ENCODE data around the gene INSIG1. TPM values are rescaled to one million over a fixed set of nuclear protein-coding genes. Genes with fewer than 3 reads are reported as not detected.

Gene INSIG1
- total and polyA plus RNA-seq, 4 donors: 54.2 to 264 (median 119) TPM

- Histone ChIP-seq H3K27me3 (ENCODE audit: control insufficient read depth in 3 of 3, insufficient read depth in 3 of 3, low read length in 2 of 3) (peaks cover 4 to 51% (median 27%) of the 10 kb centered on the region in 3 donors), H3K9ac (ENCODE audit: insufficient read depth in 1 of 2, low read length in 2 of 2) (no peak overlapping the region), H3K9me3 (ENCODE audit: control insufficient read depth in 4 of 4, insufficient read depth in 3 of 4, low read length in 3 of 4) (peaks cover 0 to 8% (median 0%) of the 10 kb centered on the region in 4 donors), H3K4me1 (ENCODE audit: control insufficient read depth in 5 of 5, insufficient read depth in 5 of 5, low read length in 5 of 5) (no peaks in the 10 kb centered on the region), H3K36me3 (ENCODE audit: control insufficient read depth in 4 of 4, insufficient read depth in 4 of 4, low read length in 4 of 4) (no peaks in the 10 kb centered on the region), H3K27ac (ENCODE audit: low read depth in 1 of 2, low read length in 1 of 2) (no peak overlapping the region), H3K4me3 (no peak overlapping the region)
- no peak for TF ChIP-seq CTCF (IDR thresholded peaks at IDR 0.05; ENCODE audit: control extremely low read depth, extremely low read depth)
- no peak for ATAC-seq (ENCODE audit: insufficient read depth, low FRiP score)
- peak in 2 of 3 donors; percentile 35 to 46 for DNase-seq
- 46 to 50% methylated on average over 14 of the region's 14 CpGs for WGBS, 2 donors
These were observed 58.8 kb downstream of the INSIG1 start for GRCh38 chr7:155356323-155357105.

DNA sequence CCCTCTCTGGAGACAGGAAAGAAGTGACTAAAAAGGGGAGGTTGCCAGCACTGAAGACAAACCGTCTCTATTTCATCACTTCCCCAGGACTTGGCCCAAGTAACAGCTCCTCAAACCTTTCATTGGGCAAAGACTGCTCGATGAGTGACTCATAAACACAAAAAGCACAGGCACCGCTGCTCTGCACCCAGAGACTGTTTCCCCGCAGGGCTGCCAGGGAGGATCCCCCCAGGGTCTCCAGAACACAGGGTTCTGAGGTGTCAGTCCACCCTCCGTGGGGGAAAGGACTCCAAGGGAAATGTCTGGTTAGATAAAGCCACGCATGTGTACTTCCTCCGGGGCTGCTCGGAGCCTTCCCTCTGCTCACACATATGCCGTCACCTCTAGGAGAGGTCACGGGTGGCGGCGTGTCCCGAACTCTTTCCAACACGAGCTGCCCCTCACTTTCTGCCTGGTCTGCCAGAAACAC is 59.9 kb downstream of the INSIG1 start:
- Histone ChIP-seq H3K27me3 (ENCODE audit: control insufficient read depth in 3 of 3, insufficient read depth in 3 of 3, low read length in 2 of 3) (peaks cover 8 to 52% (median 31%) of the 10 kb centered on the region in 3 donors), H3K9ac (ENCODE audit: insufficient read depth in 1 of 2, low read length in 2 of 2) (no peak overlapping the region), H3K4me3 (no peak overlapping the region), H3K27ac (ENCODE audit: low read depth in 1 of 2, low read length in 1 of 2) (no peak overlapping the region), H3K36me3 (ENCODE audit: control insufficient read depth in 4 of 4, insufficient read depth in 4 of 4, low read length in 4 of 4) (no peaks in the 10 kb centered on the region), H3K9me3 (ENCODE audit: control insufficient read depth in 4 of 4, insufficient read depth in 3 of 4, low read length in 3 of 4) (peaks cover 0 to 8% (median 0%) of the 10 kb centered on the region in 4 donors), H3K4me1 (ENCODE audit: control insufficient read depth in 5 of 5, insufficient read depth in 5 of 5, low read length in 5 of 5) (no peaks in the 10 kb centered on the region)
- WGBS, 2 donors: 30 to 38% methylated on average over 14 of the region's 14 CpGs
- ATAC-seq (ENCODE audit: insufficient read depth, low FRiP score) (peak; percentile 49), DNase-seq (no peak)
- TF ChIP-seq CTCF (IDR thresholded peaks at IDR 0.05; ENCODE audit: control extremely low read depth, extremely low read depth): no peak

DNA sequence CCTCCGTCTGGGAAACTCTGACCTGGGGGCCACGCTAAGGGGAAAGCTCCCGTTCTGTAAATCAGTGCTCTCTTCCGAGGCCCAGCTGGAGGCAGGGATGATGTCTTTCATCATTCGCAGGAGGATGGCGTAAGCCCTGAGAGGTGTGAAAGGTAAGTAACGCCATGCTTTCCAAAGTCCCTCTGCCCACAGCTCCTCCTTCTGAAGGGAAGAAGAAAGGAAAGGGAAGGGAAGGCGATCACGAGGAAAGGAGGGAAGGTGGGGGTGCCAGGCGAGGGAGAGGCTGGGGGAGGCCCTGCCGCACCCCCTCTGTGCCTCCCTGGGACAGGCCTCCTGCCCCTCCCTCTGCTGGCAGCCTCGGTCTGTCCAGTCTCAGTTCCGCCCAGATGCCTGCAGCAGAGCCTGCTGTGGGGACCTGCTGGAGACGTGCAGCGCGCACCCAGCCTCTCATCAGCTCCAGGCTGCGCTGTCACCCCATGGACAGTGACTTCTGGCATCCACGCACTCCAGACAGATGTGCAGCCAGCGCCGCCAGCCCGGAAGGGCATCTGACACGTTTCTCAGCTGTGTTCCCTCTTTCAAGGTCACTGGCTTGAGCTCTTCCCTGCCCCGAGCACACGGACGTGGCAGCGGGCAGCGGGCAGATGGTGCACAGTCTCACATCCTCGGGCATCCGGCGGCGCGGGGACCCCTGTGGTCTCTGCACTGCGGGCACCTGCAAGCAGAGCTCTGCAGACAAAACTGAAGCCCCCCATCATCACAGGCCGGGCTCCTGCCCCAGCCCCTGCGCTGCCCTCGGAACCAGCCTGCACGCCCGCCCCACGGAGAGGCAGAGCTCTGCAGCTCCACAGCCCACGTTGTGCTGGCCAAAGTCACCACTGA is 60.6 kb downstream of the INSIG1 start:
- Histone ChIP-seq H3K9ac (ENCODE audit: insufficient read depth in 1 of 2, low read length in 2 of 2) (no peak overlapping the region), H3K36me3 (ENCODE audit: control insufficient read depth in 4 of 4, insufficient read depth in 4 of 4, low read length in 4 of 4) (no peaks in the 10 kb centered on the region), H3K27me3 (ENCODE audit: control insufficient read depth in 3 of 3, insufficient read depth in 3 of 3, low read length in 2 of 3) (peaks cover 8 to 52% (median 32%) of the 10 kb centered on the region in 3 donors), H3K27ac (ENCODE audit: low read depth in 1 of 2, low read length in 1 of 2) (no peak overlapping the region), H3K4me3 (no peak overlapping the region), H3K4me1 (ENCODE audit: control insufficient read depth in 5 of 5, insufficient read depth in 5 of 5, low read length in 5 of 5) (no peaks in the 10 kb centered on the region), H3K9me3 (ENCODE audit: control insufficient read depth in 4 of 4, insufficient read depth in 3 of 4, low read length in 3 of 4) (peaks cover 0 to 8% (median 0%) of the 10 kb centered on the region in 4 donors)
- WGBS, 2 donors: 50 to 60% methylated on average over 40 of the region's 40 CpGs
- TF ChIP-seq CTCF (IDR thresholded peaks at IDR 0.05; ENCODE audit: control extremely low read depth, extremely low read depth): no peak
- DNase-seq: peak in 1 of 3 donors; percentile 27
- no peak for ATAC-seq (ENCODE audit: insufficient read depth, low FRiP score)
